Kidney (tissue), 14 donors: ENCODE measurements around the gene TMEM270. TPM values are rescaled to one million over a fixed set of nuclear protein-coding genes. Genes with fewer than 3 reads are reported as not detected.

Source experiments
- DNase-seq, 5 donors: peaks; one replicate each; pipeline ENCODE4 v3.0.0-alpha.2; 2013 to 2020
- FAIRE-seq: peaks from 2 replicates; lab custom pipeline; 2012; peaks lifted over from hg19 to GRCh38; lab: Jason Lieb, UNC
- H3K27ac ChIP-seq, 2 donors: one replicate each; pipeline ENCODE4 v1.7.0; 2013; ENCODE audit warnings: low read depth in 2 of 2, low read length in 2 of 2, inconsistent platforms in 1 of 2
- H3K27me3 ChIP-seq: one replicate; pipeline ENCODE4 v1.7.1; 2013; ENCODE audit warnings: low read length, inconsistent platforms; ENCODE audit not compliant: control insufficient read depth, insufficient read depth
- H3K36me3 ChIP-seq, 3 donors: one replicate each; pipeline versions ENCODE4 v1.7.0 to v1.7.1; 2013; ENCODE audit warnings: low read length in 3 of 3, control low read depth in 1 of 3, inconsistent platforms in 1 of 3; ENCODE audit not compliant: insufficient read depth in 3 of 3, control insufficient read depth in 2 of 3
- H3K4me1 ChIP-seq, 3 donors: one replicate each; pipeline versions ENCODE4 v1.7.0 to v1.7.1; 2013; ENCODE audit warnings: low read length in 3 of 3, inconsistent platforms in 1 of 3, low read depth in 1 of 3; ENCODE audit not compliant: control insufficient read depth in 2 of 3, insufficient read depth in 2 of 3
- H3K4me3 ChIP-seq, 3 donors: one replicate each; pipeline versions ENCODE4 v1.7.0 to v1.8.1; 2013; ENCODE audit warnings: low read length in 3 of 3, control low read depth in 1 of 3, inconsistent platforms in 1 of 3
- H3K9ac ChIP-seq, 3 donors: one replicate each; pipeline versions ENCODE4 v1.7.0 to v1.7.1; 2013; ENCODE audit warnings: low read length in 3 of 3, control low read depth in 1 of 3, inconsistent platforms in 1 of 3
- H3K9me3 ChIP-seq, 3 donors: one replicate each; pipeline versions ENCODE4 v1.7.0 to v1.7.1; 2013; ENCODE audit warnings: low read length in 3 of 3, control low read depth in 1 of 3, inconsistent platforms in 1 of 3; ENCODE audit not compliant: control insufficient read depth in 2 of 3, insufficient read depth in 1 of 3
- CTCF ChIP-seq: IDR thresholded peaks from 3 replicates; pipeline ENCODE4 v1.5.1; 2012; ENCODE audit warnings: mild to moderate bottlenecking, moderate library complexity, borderline replicate concordance; ENCODE audit not compliant: insufficient read depth; ENCODE audit errors: extremely low read depth
- intact Hi-C: fragments of 100-400 bp; cut with DNase I; formaldehyde crosslinking; loops from one replicate; pipeline ENCODE4 v1.11.1; 2022
- polyA plus RNA-seq: library from polyadenylated mRNA; stranded (reverse); fragments of 350-450 nt; fragmentation: Illumina TruSeq; extraction: RNeasy Lipid Tissue Mini Kit (QIAGEN cat#74804); gene quantifications from one replicate; pipeline ENCODE4 v1.2.3, GENCODE V29; 2014; ENCODE audit warnings: low read depth, low replicate concordance; ENCODE audit not compliant: insufficient read depth
- total RNA-seq: library from RNA; stranded (reverse); fragmentation: NEBNext Ultra II Directional; extraction: Animal tissue kit (Norgen Biotek cat#: 25700); gene quantifications from one replicate; pipeline ENCODE4 v1.2.1, GENCODE V29; 2021
- donor health status: control.
- donor health status: control.
- donor health status: control.
- donor health status: control.
- donor health status: control.
- donor health status: DM: yes; HTN: yes; CAD: no.
- donor health status: Normal renal cell carcinoma (clear cell type).

TMEM270 gene
- total and polyA plus RNA-seq, 2 donors from 2014 or later = 0.50 TPM; not detected in 1

DNA sequence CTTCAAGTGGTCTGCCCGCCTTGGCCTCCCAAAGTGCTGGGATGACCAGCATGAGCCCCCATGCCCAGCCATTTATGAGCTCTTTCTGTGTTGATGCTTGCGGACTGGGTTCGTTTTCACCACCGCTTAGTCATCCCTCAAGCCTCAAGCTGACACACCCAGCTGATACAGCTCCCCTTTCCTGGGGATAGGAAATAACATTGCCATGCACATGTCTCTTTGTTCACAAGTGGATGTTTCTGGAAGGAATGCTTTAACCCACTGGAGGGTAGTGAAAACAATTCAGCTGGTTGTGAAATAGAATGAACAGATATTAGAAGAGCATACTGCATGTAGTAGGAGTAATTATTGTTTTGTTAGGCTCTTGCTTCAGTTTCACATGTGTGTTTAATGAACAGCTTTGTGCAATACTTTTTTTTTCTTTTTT, 10.2 kb upstream of the TMEM270 start:
- Histone ChIP-seq H3K27ac (peak overlapping the region; percentile 6 to 47), H3K4me3 (no peak overlapping the region), H3K9ac (no peak overlapping the region), H3K36me3 (no peaks in the 10 kb centered on the region), H3K9me3 (no peaks in the 10 kb centered on the region), H3K27me3 (peaks cover 2% of the 10 kb centered on the region), H3K4me1 (peaks cover 0 to 13% (median 5%) of the 10 kb centered on the region in 3 donors)
- FAIRE-seq (no peak), DNase-seq (peak in 2 of 5 donors; percentile 33 to 66)
- intact Hi-C loops = no loop called here
- TF ChIP-seq CTCF = no peak

DNA sequence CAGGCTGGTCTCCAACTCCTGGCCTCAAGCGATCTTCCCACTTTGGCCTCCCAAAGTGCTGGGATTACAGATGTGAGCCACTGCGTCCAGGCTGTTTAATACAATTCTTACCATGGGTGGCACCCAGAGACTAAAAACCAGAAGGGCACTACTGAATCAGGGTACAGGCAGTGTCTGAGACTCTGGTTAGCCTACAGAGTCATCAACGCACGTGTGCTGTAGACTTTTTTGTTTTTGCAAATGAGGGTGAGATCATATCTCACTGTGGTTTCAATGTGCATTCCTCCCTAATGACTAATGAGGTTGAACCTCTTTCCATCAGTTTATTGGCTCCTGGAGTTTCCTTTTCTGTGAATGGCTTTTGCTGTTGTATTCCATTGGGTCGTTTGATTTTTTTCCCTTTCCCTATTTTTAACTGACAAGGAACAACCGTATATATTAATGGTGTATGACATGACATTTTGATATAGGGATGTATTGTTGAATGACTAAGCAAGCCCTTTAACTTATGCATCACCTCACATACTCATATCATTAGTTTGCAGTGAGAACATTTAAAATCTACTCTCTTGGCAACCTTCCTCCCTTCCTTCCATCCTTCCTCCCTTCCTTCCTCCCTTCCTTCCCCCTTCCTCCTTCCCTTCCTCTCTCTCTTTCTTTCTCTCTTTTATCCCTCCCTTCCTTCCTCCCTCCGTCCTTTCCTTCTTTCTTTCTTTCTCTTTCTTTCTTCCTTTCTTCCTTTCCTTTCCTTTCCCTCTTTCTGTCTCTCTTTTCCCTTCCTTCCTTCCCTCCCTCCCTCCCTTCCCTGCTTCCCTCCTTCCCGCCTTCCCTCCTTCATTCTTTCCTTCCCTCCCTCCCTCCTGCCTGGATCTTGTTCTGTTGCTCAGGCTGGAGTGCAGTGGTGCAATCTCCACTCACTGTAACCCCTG, 9.3 kb upstream of the TMEM270 start:
- peak; percentile 11 for FAIRE-seq
- no peaks in the 10 kb centered on the region for H3K9me3 ChIP-seq
- H3K9ac ChIP-seq = no peak overlapping the region
- no peak for TF ChIP-seq CTCF
- no peaks in the 10 kb centered on the region for H3K36me3 ChIP-seq
- H3K4me3 ChIP-seq = no peak overlapping the region
- peak overlapping the region; percentile 55 to 69 for H3K27ac ChIP-seq
- H3K4me1 ChIP-seq = peaks cover 0 to 13% (median 5%) of the 10 kb centered on the region in 3 donors
- intact Hi-C loops = no loop called here
- peak in 4 of 5 donors; percentile 33 to 90 (median 66) for DNase-seq
- peaks cover 2% of the 10 kb centered on the region for H3K27me3 ChIP-seq

DNA sequence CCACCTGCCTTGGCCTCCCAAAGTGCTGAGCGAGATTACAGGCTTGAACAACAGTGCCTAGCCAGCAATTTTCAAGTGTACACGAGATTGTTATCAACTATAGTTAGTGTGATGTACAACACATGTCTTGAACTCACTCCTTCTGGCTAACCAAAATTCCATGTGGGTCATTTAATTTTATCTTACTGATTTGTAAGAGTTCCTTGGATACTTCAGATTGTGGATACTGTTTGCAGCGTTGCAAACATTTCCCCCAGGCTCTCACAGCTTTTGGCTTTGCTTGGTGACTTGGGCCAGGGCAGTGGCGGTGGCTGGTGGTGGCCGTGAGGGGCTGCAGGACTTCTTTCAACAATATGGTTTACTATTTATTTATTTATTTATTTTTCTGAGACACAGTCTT, 8.5 kb upstream of the TMEM270 start:
- TF ChIP-seq CTCF = no peak
- Histone ChIP-seq H3K9me3 (no peaks in the 10 kb centered on the region), H3K9ac (no peak overlapping the region), H3K36me3 (no peaks in the 10 kb centered on the region), H3K27me3 (peaks cover 2% of the 10 kb centered on the region), H3K4me1 (peaks cover 0 to 13% (median 5%) of the 10 kb centered on the region in 3 donors), H3K4me3 (no peak overlapping the region), H3K27ac (no peak overlapping the region)
- intact Hi-C loops = no loop called here
- FAIRE-seq (no peak), DNase-seq (peak in 1 of 5 donors; percentile 33)
